PC-9 (cell line): Measurements from ENCODE around the gene PRPF40A. TPM values are rescaled to one million over a fixed set of nuclear protein-coding genes. Genes with fewer than 3 reads are reported as not detected.

Experiments
- BruUV-seq: library from RNA; stranded (reverse); fragments of 400-500 nt; replicated peaks from 2 replicates; lab custom pipeline; 2021; lab: Mats Ljungman, UMichigan
- CTCF ChIA-PET: fragments of 300-600 bp; sonication (Branson Sonifier 250); formaldehyde crosslinking; loops from one replicate; lab custom pipeline; 2022; ENCODE audit warnings: antibody characterized with exemption; lab: Charles Lee
- POLR2A ChIA-PET: fragments of 300-600 bp; sonication (Branson Sonifier 250); formaldehyde crosslinking; loops from one replicate; lab custom pipeline; 2022; ENCODE audit warnings: antibody characterized with exemption; ENCODE audit not compliant: unreplicated experiment; lab: Charles Lee
- DNase-seq, 2 experiments: peaks; one replicate each; pipeline versions ENCODE4 v3.0.0 to v3.0.0-alpha.2; 2015 to 2022; ENCODE audit warnings: mixed read lengths in 1 of 2
- H2AFZ ChIP-seq: fragments of 200-600 bp; sonication (generic); 2 replicates; pipeline ENCODE4 v1.8.1; 2017; ENCODE audit warnings: antibody characterized with exemption
- H3F3A ChIP-seq: fragments of 200-600 bp; sonication (generic); 2 replicates; pipeline ENCODE4 v1.8.1; 2017; ENCODE audit warnings: antibody characterized with exemption, mild to moderate bottlenecking, low read depth; ENCODE audit not compliant: insufficient read depth
- H3K27ac ChIP-seq: fragments of 200-600 bp; sonication (generic); 2 replicates; pipeline ENCODE4 v1.6.1; 2016; ENCODE audit warnings: mixed run types
- H3K27me3 ChIP-seq: fragments of 200-600 bp; sonication (generic); 2 replicates; pipeline ENCODE4 v1.6.1; 2016; ENCODE audit warnings: low read depth, mixed run types; ENCODE audit not compliant: insufficient read depth
- H3K36me3 ChIP-seq: fragments of 200-600 bp; sonication (generic); 2 replicates; pipeline ENCODE4 v1.6.1; 2016; ENCODE audit warnings: low read depth, mixed run types
- H3K4me1 ChIP-seq: fragments of 200-600 bp; sonication (generic); replicated peaks from 2 replicates; pipeline ENCODE4 v1.6.1; 2016; ENCODE audit warnings: mixed run types; ENCODE audit not compliant: insufficient read depth
- H3K4me2 ChIP-seq: fragments of 200-600 bp; sonication (generic); 2 replicates; pipeline ENCODE4 v1.6.1; 2017; ENCODE audit warnings: mixed run types
- H3K4me3 ChIP-seq: fragments of 200-600 bp; sonication (generic); 2 replicates; pipeline ENCODE4 v1.6.1; 2016; ENCODE audit warnings: mixed run types
- H3K79me2 ChIP-seq: fragments of 200-600 bp; sonication (generic); 2 replicates; pipeline ENCODE4 v1.6.1; 2017; ENCODE audit warnings: low read depth, mixed run types
- H3K9me2 ChIP-seq: fragments of 200-600 bp; sonication (generic); 2 replicates; pipeline ENCODE4 v1.8.1; 2017; ENCODE audit warnings: mild to moderate bottlenecking; ENCODE audit not compliant: insufficient read depth
- H3K9me3 ChIP-seq: fragments of 200-600 bp; sonication (generic); 2 replicates; pipeline ENCODE4 v1.8.1; 2016; ENCODE audit warnings: low read depth; ENCODE audit not compliant: insufficient read depth
- H4K20me1 ChIP-seq: fragments of 200-600 bp; sonication (generic); 2 replicates; pipeline ENCODE4 v1.8.1; 2017; ENCODE audit not compliant: insufficient read depth
- CTCF ChIP-seq: fragments of 200-600 bp; sonication (generic); conservative IDR thresholded peaks from 2 replicates; pipeline ENCODE4 v1.6.1; 2017; ENCODE audit warnings: mixed run types, antibody characterized with exemption, mild to moderate bottlenecking, moderate library complexity
- EZH2 ChIP-seq: fragments of 200-600 bp; sonication (generic); IDR thresholded peaks from 2 replicates; pipeline ENCODE4 v1.8.0; 2017; ENCODE audit warnings: antibody characterized with exemption, low read depth
- intact Hi-C: fragments of 100-400 bp; cut with micrococcal nuclease; formaldehyde crosslinking; loops from one replicate; pipeline ENCODE4 v1.10.0; 2022; ENCODE audit not compliant: unreplicated experiment
- total RNA-seq: library from RNA; stranded (reverse); gene quantifications from 2 replicates; pipeline ENCODE4 v1.2.3, GENCODE V29; 2021

The PRPF40A gene
- total RNA-seq, 1 experiment from 2014 or later = 94.1 TPM

- peaks cover 48% of the 10 kb centered on the region for H3K79me2 ChIP-seq
- peaks cover 7% of the 10 kb centered on the region; the same call in 1 of the 2 replicates for H3F3A ChIP-seq
- no peak overlapping the region for H3K4me3 ChIP-seq
- H3K9me3 ChIP-seq = no peaks in the 10 kb centered on the region
- no peak for DNase-seq
- no peak overlapping the region for H2AFZ ChIP-seq
- H3K4me1 ChIP-seq = no peaks in the 10 kb centered on the region
- ChIA-PET CTCF (no interaction called here), POLR2A (no interaction called here)
- H3K27me3 ChIP-seq = no peaks in the 10 kb centered on the region
- no peak for TF ChIP-seq EZH2
- TF ChIP-seq CTCF = no peak
- no peak overlapping the region for H3K27ac ChIP-seq
- intact Hi-C loops = no loop called here
- peaks cover 33% of the 10 kb centered on the region for H3K36me3 ChIP-seq
- peaks cover 48% of the 10 kb centered on the region for H4K20me1 ChIP-seq
- BruUV-seq = no TSS peak
- no peak overlapping the region for H3K4me2 ChIP-seq
- H3K9me2 ChIP-seq = 0 out of 2 replicates have a peak, but pooled peaks cover 3% of the 10 kb centered on the region
Measured at GRCh38 chr2:152693033-152693432, 24.2 kb downstream of the PRPF40A start.

GRCh38 chr2:152686321-152686720 is 30.9 kb downstream of the PRPF40A start:
- ChIA-PET CTCF (no interaction called here), POLR2A (no interaction called here)
- Histone ChIP-seq H3K9me3 (no peaks in the 10 kb centered on the region), H3K79me2 (peaks cover 20% of the 10 kb centered on the region; the same call in 1 of the 2 replicates), H4K20me1 (peaks cover 36% of the 10 kb centered on the region), H3K9me2 (no peaks in the 10 kb centered on the region), H3K36me3 (peaks cover 25% of the 10 kb centered on the region; the same call in 1 of the 2 replicates), H3K27me3 (no peaks in the 10 kb centered on the region), H3K4me3 (no peak overlapping the region), H3F3A (no peaks in the 10 kb centered on the region), H3K4me1 (no peaks in the 10 kb centered on the region), H3K4me2 (no peak overlapping the region), H3K27ac (no peak overlapping the region), H2AFZ (no peak overlapping the region)
- DNase-seq = no peak
- intact Hi-C loops = no loop called here
- BruUV-seq = no TSS peak
- TF ChIP-seq CTCF (no peak), EZH2 (no peak)

GRCh38 chr2:152683400-152683799 is 33.9 kb downstream of the PRPF40A start:
- CTCF ChIA-PET = no interaction called here
- Histone ChIP-seq H3K79me2 (peaks cover 13% of the 10 kb centered on the region; the same call in 1 of the 2 replicates), H3F3A (no peaks in the 10 kb centered on the region), H3K27ac (no peak overlapping the region), H2AFZ (no peak overlapping the region), H3K4me2 (no peak overlapping the region), H4K20me1 (peaks cover 40% of the 10 kb centered on the region), H3K27me3 (no peaks in the 10 kb centered on the region), H3K9me3 (no peaks in the 10 kb centered on the region), H3K4me1 (no peaks in the 10 kb centered on the region), H3K4me3 (no peak overlapping the region), H3K36me3 (peaks cover 32% of the 10 kb centered on the region; the same call in 1 of the 2 replicates), H3K9me2 (no peaks in the 10 kb centered on the region)
- DNase-seq = no peak
- no TSS peak for BruUV-seq
- TF ChIP-seq EZH2 = no peak
- TF ChIP-seq CTCF = no peak
- POLR2A ChIA-PET = no interaction called here
- intact Hi-C loops = no loop called here
